ENCODE results near the gene MTA1. TPM values are rescaled to one million over a fixed set of nuclear protein-coding genes. Genes with fewer than 3 reads are reported as not detected.

The MTA1 gene
- total RNA-seq (2013; cell fraction: nucleolus; rRNA removed) = 130 and 153 TPM in 2 replicates
- total RNA-seq (2014; rRNA removed) (53.3 and 62.6 TPM in 2 replicates), total RNA-seq (2014; rRNA removed; fragmentation: Illumina TruSeq; extraction: Trizol) (28.1 and 30.8 TPM in 2 replicates), total RNA-seq (2021) (138 and 162 TPM in 2 replicates), polyA plus RNA-seq (2011; rRNA removed) (26.0 and 52.3 TPM in 2 replicates), polyA plus RNA-seq (2014; fragmentation: Illumina TruSeq; extraction: Trizol) (9.6 and 30.4 TPM in 2 replicates), polyA plus RNA-seq (2014; fragmentation: Nextera tagmentation; extraction: Ambion mirVana) (under 1 TPM; 0.14 to 0.69 TPM), polyA plus RNA-seq (2014; rRNA removed) (114 and 134 TPM in 2 replicates), polyA plus RNA-seq (2016; fragmentation: Nextera tagmentation; extraction: Ambion mirVana) (10 to 100 TPM in 1 of 2 experiments, 1 to 10 TPM in 1; 7.7 to 10.3 TPM), polyA minus RNA-seq (2011; rRNA and poly(A)+ RNA removed) (22.1 and 40.2 TPM in 2 replicates), Bru-seq, nascent RNA (percentile 68 among the genes with signal in this experiment), BruChase-seq, experiment 1, labeled RNA remaining after a 6-hour chase (percentile 81 among the genes with signal in this experiment), BruChase-seq, experiment 2, labeled RNA remaining after a 2-hour chase (percentile 76 among the genes with signal in this experiment)
- polyA plus RNA-seq (2011; ENCODE audit: low read depth) = 20.4 TPM
- 41.2 and 55.8 TPM in 2 replicates for polyA plus RNA-seq (2011; cell fraction: cytosol; rRNA removed)
- polyA plus RNA-seq (2011; cell fraction: nucleus; rRNA removed) = 459 and 605 TPM in 2 replicates
- polyA plus RNA-seq (2012) = 68.8 and 74.0 TPM in 2 replicates
- 42.9 and 49.3 TPM in 2 replicates for polyA minus RNA-seq (2011; cell fraction: cytosol; rRNA and poly(A)+ RNA removed)
- 62.5 and 113 TPM in 2 replicates for polyA minus RNA-seq (2011; cell fraction: nucleus; rRNA and poly(A)+ RNA removed)
- long read RNA-seq, experiment 1, partial matches to known transcripts = 0 of 1 reads
- long read RNA-seq, experiment 1, other reads (novel, unspliced or antisense) = 0 of 1 reads
- long read RNA-seq, experiment 2, partial matches to known transcripts = 0 of 1 reads
- long read RNA-seq, experiment 2, other reads (novel, unspliced or antisense) = 1 of 1 reads

DNA sequence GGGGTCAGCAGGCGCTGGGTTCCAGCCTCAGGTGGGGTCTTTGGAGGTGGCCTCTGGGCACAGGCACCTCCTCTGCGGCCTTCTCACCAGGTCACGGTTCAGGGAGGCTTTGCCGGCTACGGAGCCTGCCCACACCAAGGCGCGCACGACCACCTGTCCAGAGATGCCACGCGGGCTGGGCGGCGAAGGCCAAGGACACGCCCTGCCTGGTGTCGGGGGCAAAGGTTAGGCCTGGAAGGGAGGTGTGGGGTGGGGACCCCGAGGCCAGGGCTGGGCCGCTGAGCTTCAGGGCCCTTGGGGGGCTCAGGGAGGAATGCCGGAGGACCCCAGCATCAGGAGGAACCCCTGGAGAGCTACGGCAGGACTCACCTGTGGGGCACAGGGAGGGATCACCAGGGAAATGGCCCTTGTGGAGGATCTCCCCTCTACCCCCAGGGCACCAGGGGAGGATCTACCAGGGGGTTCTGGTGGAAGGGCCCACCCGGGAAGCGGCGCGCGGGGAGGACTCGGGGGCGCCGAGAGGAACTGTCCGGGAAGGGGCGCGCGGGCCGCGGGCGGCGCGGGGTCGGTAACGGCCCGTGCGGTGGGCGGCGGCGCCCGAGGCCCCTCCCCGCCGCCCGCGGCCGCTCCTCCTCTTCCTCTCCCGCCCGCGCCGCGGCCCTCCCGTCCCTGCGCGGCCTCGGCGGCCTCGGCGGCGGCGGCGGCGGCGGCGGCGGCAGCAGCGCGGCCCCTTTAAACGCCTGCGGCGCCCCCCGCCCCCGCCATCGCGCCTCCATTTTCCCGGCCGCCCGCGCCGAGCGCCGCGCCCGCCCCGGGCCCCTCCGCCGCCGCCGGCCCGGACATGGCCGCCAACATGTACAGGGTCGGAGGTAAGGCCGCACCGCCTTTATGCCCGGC lies at the start of gene MTA1:
Gene MTA1 (plus strand): TSS at position 633 of the 897 bp plus-strand sequence. CDS start 209 bp downstream, at position 842.
- Histone ChIP-seq H3K27ac (ENCODE audit: control insufficient read depth, insufficient read depth) (peak within 1 kb of the TSS; percentile 71), H3K27me3 (replicated peaks in 1 of 2; ENCODE audit: control insufficient read depth in 2 of 2, insufficient read depth in 2 of 2, low read length in 1 of 2) (no peaks in the 10 kb centered on the region), H3K9me3 (replicated peaks; ENCODE audit: control insufficient read depth, insufficient read depth, low read length) (no peaks in the 10 kb centered on the region), H2AFZ (ENCODE audit: control insufficient read depth, low read depth, low read length) (peak within 1 kb of the TSS; percentile 80), H3K4me2 (ENCODE audit: control insufficient read depth, insufficient read depth) (peak within 1 kb of the TSS; percentile 85), H3K4me3 (peak within 1 kb of the TSS; percentile 98), H3K36me3 (ENCODE audit: control insufficient read depth in 2 of 2, insufficient read depth in 2 of 2, low read length in 1 of 2) (peaks cover 1 to 6% of the 10 kb centered on the region in 2 experiments; a peak in 2 of 4 replicates), H4K20me1 (ENCODE audit: control insufficient read depth, insufficient read depth) (no peaks in the 10 kb centered on the region), H3K9ac (ENCODE audit: control insufficient read depth, insufficient read depth, low read length) (peak within 1 kb of the TSS; percentile 89), H3K4me1 (ENCODE audit: control insufficient read depth, insufficient read depth, low read length) (peaks cover 15% of the 10 kb centered on the region), H3K79me2 (ENCODE audit: control insufficient read depth, insufficient read depth, low read length) (peaks cover 39% of the 10 kb centered on the region)
- CTCF ChIA-PET = no interaction called here
- SMC1A ChIA-PET (ENCODE audit: uncharacterized antibody, unreplicated experiment) = no interaction called here
- intact Hi-C loops (cut with micrococcal nuclease; ENCODE audit: unreplicated experiment) (no loop called here), in situ Hi-C loops (cut with MboI) (no loop called here)
- 5% methylated on average over 38 of the region's 96 CpGs for WGBS (ENCODE audit: insufficient coverage, insufficient replicate concordance, low lambda C conversion rate, missing lambda C conversion rate)
- POLR2A ChIA-PET = no interaction called here
- peak; percentile 62 for ATAC-seq
- no peak for DNase-seq (ENCODE audit: low read depth, low spot score)
- no TSS peak for BruUV-seq (replicated peaks)
- RAD21 ChIA-PET (ENCODE audit: unreplicated experiment) = no interaction called here
- FAIRE-seq = no peak
- TF ChIP-seq JUNB (IDR thresholded peaks at IDR 0.05) = no peak
- peak; percentile 42 for TF ChIP-seq NR2C1 (IDR thresholded peaks at IDR 0.05)
- TF ChIP-seq EED (IDR thresholded peaks at IDR 0.05; ENCODE audit: low read depth) = no peak
- peak; percentile 62 to 96; a peak in 3 of 4 replicates for TF ChIP-seq BHLHE40 (IDR thresholded peaks at IDR 0.05; ENCODE audit: borderline replicate concordance in 1 of 2, low read depth in 2 of 2, low read length in 1 of 2)
- no peak for TF ChIP-seq TBL1XR1 (IDR thresholded peaks at IDR 0.05; ENCODE audit: low read depth, low read length)
- TF ChIP-seq ATF3 (IDR thresholded peaks at IDR 0.05; ENCODE audit: borderline replicate concordance, extremely low read depth, low read depth, low read length) = no peak
- TF ChIP-seq GABPA (IDR thresholded peaks at IDR 0.05; ENCODE audit: low read depth) = no peak
- no peak for TF ChIP-seq BCLAF1 (IDR thresholded peaks at IDR 0.05)
- no peak for TF ChIP-seq CBX5 (IDR thresholded peaks at IDR 0.05; ENCODE audit: low read depth)
- TF ChIP-seq MEF2A (IDR thresholded peaks at IDR 0.05; ENCODE audit: insufficient read depth, low read depth, low read length) = no peak
- no peak for TF ChIP-seq SP1 (IDR thresholded peaks at IDR 0.05; ENCODE audit: low read depth, low read length)
